Lower lobe of right lung (tissue), 2 donors: ENCODE results near the gene LIF. TPM values are rescaled to one million over a fixed set of nuclear protein-coding genes. Genes with fewer than 3 reads are reported as not detected.
"Not testable (repeated sequence)": the region's sequence is repeated elsewhere in the genome, so short reads cannot be mapped to it uniquely, and the experiment has no call there.

Experiments used
- ATAC-seq, 2 donors: fragments of 200-7000 bp; cut with Tn5 transposase; one replicate each; pipeline ENCODE4 v1.9.1; 2020 to 2022; ENCODE audit warnings: mild to moderate bottlenecking in 2 of 2, moderate library complexity in 2 of 2
- DNase-seq: peaks from one replicate; pipeline ENCODE4 v3.0.0-alpha.2; 2020
- H3K27ac ChIP-seq: fragments of 200-600 bp; one replicate; pipeline ENCODE4 v1.8.0; 2022
- H3K27me3 ChIP-seq: fragments of 200-600 bp; one replicate; pipeline ENCODE4 v1.8.0; 2022; ENCODE audit warnings: low read depth
- H3K36me3 ChIP-seq: fragments of 200-600 bp; one replicate; pipeline ENCODE4 v1.8.0; 2022; ENCODE audit warnings: mild to moderate bottlenecking
- H3K4me1 ChIP-seq: fragments of 200-600 bp; one replicate; pipeline ENCODE4 v1.8.0; 2022
- H3K4me3 ChIP-seq: fragments of 200-600 bp; one replicate; pipeline ENCODE4 v1.8.0; 2022; ENCODE audit warnings: mild to moderate bottlenecking
- H3K9me3 ChIP-seq: fragments of 200-600 bp; one replicate; pipeline ENCODE4 v1.8.0; 2022
- CTCF ChIP-seq: fragments of 200-600 bp; IDR thresholded peaks from one replicate; pipeline ENCODE4 v1.8.0; 2022; ENCODE audit warnings: antibody characterized with exemption, mild to moderate bottlenecking
- intact Hi-C: fragments of 100-400 bp; cut with DNase I; formaldehyde crosslinking; loops from one replicate; pipeline ENCODE4 v1.11.0; 2022
- total RNA-seq: library from RNA; stranded (reverse); fragmentation: NEBNext Ultra II Directional; extraction: Animal tissue kit (Norgen Biotek cat#: 25700); gene quantifications from one replicate; pipeline ENCODE4 v1.2.1, GENCODE V29; 2021
- donor health status: DM: no; HTN: yes; CAD: no; lungs with severe emphysema.

Gene LIF
- total RNA-seq, 1 donor from 2014 or later, result 3.1 TPM

GRCh38 chr22:30235687-30236170 is 10.8 kb downstream of the LIF start:
- Histone ChIP-seq H3K27me3 (peaks cover 6% of the 10 kb centered on the region), H3K27ac (peak overlapping the region; percentile 21), H3K36me3 (no peaks in the 10 kb centered on the region), H3K4me1 (peaks cover 15% of the 10 kb centered on the region), H3K4me3 (no peak overlapping the region), H3K9me3 (no peaks in the 10 kb centered on the region)
- ATAC-seq (peak; percentile 57 to 66), DNase-seq (no peak)
- intact Hi-C loops, result no loop called here
- no peak for TF ChIP-seq CTCF

- peaks cover 15% of the 10 kb centered on the region for H3K4me1 ChIP-seq
- peak; percentile 80 for ATAC-seq
- H3K36me3 ChIP-seq, result no peaks in the 10 kb centered on the region
- H3K4me3 ChIP-seq, result no peak overlapping the region
- no peak for TF ChIP-seq CTCF
- H3K9me3 ChIP-seq, result no peaks in the 10 kb centered on the region
- peak overlapping the region; percentile 21 for H3K27ac ChIP-seq
- no peak for DNase-seq
- H3K27me3 ChIP-seq, result peaks cover 6% of the 10 kb centered on the region
- intact Hi-C loops, result no loop called here
Measured at GRCh38 chr22:30234786-30235470, 11.6 kb downstream of the LIF start.

GRCh38 chr22:30234325-30234724 is 12.2 kb downstream of the LIF start:
- intact Hi-C loops, H3K9me3 ChIP-seq, H3K27me3 ChIP-seq, DNase-seq, ATAC-seq, H3K36me3 ChIP-seq, H3K27ac ChIP-seq, H3K4me3 ChIP-seq: not testable (repeated sequence)
- peaks cover 15% of the 10 kb centered on the region for H3K4me1 ChIP-seq

- Histone ChIP-seq H3K36me3 (no peaks in the 10 kb centered on the region), H3K9me3 (no peaks in the 10 kb centered on the region), H3K27me3 (peaks cover 6% of the 10 kb centered on the region), H3K4me3 (no peak overlapping the region), H3K27ac (no peak overlapping the region), H3K4me1 (peaks cover 15% of the 10 kb centered on the region)
- TF ChIP-seq CTCF, result no peak
- ATAC-seq (no peak), DNase-seq (no peak)
- intact Hi-C loops, result no loop called here
Measured at GRCh38 chr22:30233582-30233981, 13.0 kb downstream of the LIF start.

GRCh38 chr22:30232716-30233218 is 13.8 kb downstream of the LIF start:
- intact Hi-C loops, result no loop called here
- TF ChIP-seq CTCF, result no peak
- Histone ChIP-seq H3K9me3 (no peaks in the 10 kb centered on the region), H3K4me3 (no peak overlapping the region), H3K4me1 (peaks cover 15% of the 10 kb centered on the region), H3K36me3 (no peaks in the 10 kb centered on the region), H3K27ac (no peak overlapping the region), H3K27me3 (peaks cover 6% of the 10 kb centered on the region)
- DNase-seq, result no peak
- no peak for ATAC-seq

- H3K27me3 ChIP-seq, result peaks cover 6% of the 10 kb centered on the region
- DNase-seq (no peak), ATAC-seq (no peak)
- no peaks in the 10 kb centered on the region for H3K9me3 ChIP-seq
- H3K4me1 ChIP-seq, result peaks cover 12% of the 10 kb centered on the region
- intact Hi-C loops, result no loop called here
- TF ChIP-seq CTCF, result no peak
- no peaks in the 10 kb centered on the region for H3K36me3 ChIP-seq
- H3K4me3 ChIP-seq, result no peak overlapping the region
- H3K27ac ChIP-seq, result no peak overlapping the region
Measured at GRCh38 chr22:30230787-30231461, 15.6 kb downstream of the LIF start.
